Nephron (organoid): ENCODE measurements around the gene PPP2R2C.

ENCODE experiments used
- H3K27ac Mint-ChIP-seq, 3 experiments: 2 replicates each; pipeline ENCODE4 v1.8.0; 2020; ENCODE audit warnings: mixed read lengths in 3 of 3, mild to moderate bottlenecking in 2 of 3, moderate library complexity in 1 of 3
- H3K27me3 Mint-ChIP-seq: 2 replicates; pipeline ENCODE4 v1.8.0; 2021; ENCODE audit warnings: low read depth, mild to moderate bottlenecking, moderate library complexity, mixed read lengths
- H3K36me3 Mint-ChIP-seq: 2 replicates; pipeline ENCODE4 v1.8.0; 2020; ENCODE audit warnings: low read depth, mixed read lengths
- H3K4me1 Mint-ChIP-seq: 2 replicates; pipeline ENCODE4 v1.8.0; 2020; ENCODE audit warnings: mixed read lengths
- H3K4me3 Mint-ChIP-seq, 3 experiments: 2 replicates each; pipeline ENCODE4 v1.8.0; 2020; ENCODE audit warnings: mild to moderate bottlenecking in 3 of 3, mixed read lengths in 3 of 3, moderate library complexity in 2 of 3
- H3K9me3 Mint-ChIP-seq: 2 replicates; pipeline ENCODE4 v1.8.0; 2020; ENCODE audit warnings: mixed read lengths
- TF ChIP-seq, protein P1 (sequence below), 3 experiments: fragments of 200-600 bp; sonication (generic); IDR thresholded peaks; one replicate each; pipeline ENCODE4 v1.5.0; 2021; ENCODE audit warnings: antibody characterized with exemption in 3 of 3; ENCODE audit not compliant: unreplicated experiment in 3 of 3

PPP2R2C gene

DNA sequence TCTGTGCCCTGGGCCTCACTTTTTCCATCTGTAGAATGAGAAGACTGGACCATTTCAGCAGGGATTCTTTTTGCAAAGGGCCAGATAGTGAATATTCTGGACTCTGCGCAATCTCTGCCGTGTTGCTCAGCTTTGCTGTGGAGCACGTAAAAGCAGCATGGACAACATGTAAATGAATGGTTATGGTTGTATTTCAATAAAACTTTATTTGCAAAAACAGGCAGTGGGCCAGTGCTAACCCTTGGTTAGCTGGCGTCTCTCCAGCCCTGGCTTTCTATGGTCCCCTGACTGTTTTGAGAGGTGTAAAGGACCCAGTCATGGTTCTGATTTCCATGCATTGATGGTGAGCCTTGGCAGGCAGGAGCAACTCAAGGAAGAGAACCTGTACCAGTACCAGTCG lies 184.1 kb downstream of the PPP2R2C start:
- Mint-ChIP-seq H3K27me3 (no peaks in the 10 kb centered on the region), H3K4me3 (no peak overlapping the region), H3K36me3 (peaks cover 28% of the 10 kb centered on the region), H3K9me3 (no peaks in the 10 kb centered on the region), H3K27ac (no peak overlapping the region), H3K4me1 (no peaks in the 10 kb centered on the region)
- TF ChIP-seq, protein P1, sequence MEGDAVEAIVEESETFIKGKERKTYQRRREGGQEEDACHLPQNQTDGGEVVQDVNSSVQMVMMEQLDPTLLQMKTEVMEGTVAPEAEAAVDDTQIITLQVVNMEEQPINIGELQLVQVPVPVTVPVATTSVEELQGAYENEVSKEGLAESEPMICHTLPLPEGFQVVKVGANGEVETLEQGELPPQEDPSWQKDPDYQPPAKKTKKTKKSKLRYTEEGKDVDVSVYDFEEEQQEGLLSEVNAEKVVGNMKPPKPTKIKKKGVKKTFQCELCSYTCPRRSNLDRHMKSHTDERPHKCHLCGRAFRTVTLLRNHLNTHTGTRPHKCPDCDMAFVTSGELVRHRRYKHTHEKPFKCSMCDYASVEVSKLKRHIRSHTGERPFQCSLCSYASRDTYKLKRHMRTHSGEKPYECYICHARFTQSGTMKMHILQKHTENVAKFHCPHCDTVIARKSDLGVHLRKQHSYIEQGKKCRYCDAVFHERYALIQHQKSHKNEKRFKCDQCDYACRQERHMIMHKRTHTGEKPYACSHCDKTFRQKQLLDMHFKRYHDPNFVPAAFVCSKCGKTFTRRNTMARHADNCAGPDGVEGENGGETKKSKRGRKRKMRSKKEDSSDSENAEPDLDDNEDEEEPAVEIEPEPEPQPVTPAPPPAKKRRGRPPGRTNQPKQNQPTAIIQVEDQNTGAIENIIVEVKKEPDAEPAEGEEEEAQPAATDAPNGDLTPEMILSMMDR (IDR thresholded peaks at IDR 0.05; ENCODE audit: unreplicated experiment in 3 of 3), result no peak

DNA sequence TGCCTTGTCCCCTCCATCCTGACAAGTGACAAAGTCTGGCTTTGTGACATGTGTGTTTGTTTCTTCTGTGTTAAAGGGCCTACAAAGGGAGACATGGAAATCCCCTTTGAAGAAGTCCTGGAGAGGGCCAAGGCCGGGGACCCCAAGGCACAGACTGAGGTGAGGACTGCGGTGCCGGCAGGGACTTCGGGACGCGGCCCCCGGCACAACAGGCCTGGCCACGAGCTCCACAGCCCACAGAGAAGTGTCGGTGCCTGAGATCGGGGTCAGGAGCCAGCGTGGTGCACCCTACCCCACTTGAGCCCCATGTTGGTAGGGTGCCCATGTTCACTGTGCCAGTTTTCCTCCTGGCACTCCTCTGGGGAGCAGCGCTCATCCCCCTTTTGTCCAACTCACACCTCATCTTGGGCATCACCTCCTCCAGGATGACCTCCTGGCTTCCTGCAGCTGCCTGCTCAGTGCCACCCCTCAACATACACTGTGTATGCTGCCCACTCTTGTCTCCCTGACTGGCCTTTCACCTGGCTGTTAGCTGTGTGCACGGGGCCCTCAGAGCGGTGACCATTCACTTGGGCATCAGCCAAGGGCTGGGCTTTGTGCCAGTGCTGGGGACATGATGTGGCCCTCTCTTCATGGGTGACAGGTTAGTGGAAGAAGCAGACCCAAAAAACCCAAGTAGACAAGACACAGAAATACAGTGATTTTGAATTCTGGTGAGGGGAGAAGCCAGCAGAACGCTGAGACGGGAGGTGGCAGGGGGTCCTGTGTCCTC lies 185.2 kb downstream of the PPP2R2C start:
- Mint-ChIP-seq H3K9me3 (no peaks in the 10 kb centered on the region), H3K4me1 (peaks cover 8% of the 10 kb centered on the region), H3K27me3 (no peaks in the 10 kb centered on the region), H3K27ac (no peak overlapping the region), H3K36me3 (peaks cover 32% of the 10 kb centered on the region), H3K4me3 (no peak overlapping the region)
- TF ChIP-seq, protein P1 (IDR thresholded peaks at IDR 0.05; ENCODE audit: unreplicated experiment in 3 of 3), result no peak

DNA sequence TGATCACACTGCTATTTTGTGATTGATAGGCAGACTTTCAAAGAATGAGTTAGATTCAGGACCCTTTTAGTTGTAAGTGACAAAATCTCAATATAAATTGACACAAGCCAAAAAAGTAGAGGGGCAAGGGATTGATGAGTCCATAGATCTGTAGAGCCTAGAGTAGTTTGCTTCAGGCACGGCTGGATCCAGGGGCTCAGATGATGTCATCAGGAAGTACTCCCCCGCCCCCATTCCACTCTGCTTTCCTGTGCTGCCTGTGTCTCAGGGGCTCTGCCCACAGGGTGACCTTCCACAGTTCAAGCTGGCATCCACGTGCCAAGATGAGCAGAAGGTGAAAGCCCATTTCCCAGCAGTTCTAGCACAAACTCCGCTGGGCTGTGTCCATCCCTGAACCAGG lies 189.1 kb downstream of the PPP2R2C start:
- Mint-ChIP-seq H3K27ac (peak overlapping the region in 1 of 3 experiments; percentile 90), H3K27me3 (no peaks in the 10 kb centered on the region), H3K4me1 (peaks cover 32% of the 10 kb centered on the region), H3K4me3 (no peak overlapping the region), H3K36me3 (peaks cover 23% of the 10 kb centered on the region), H3K9me3 (no peaks in the 10 kb centered on the region)
- TF ChIP-seq, protein P1 (IDR thresholded peaks at IDR 0.05; ENCODE audit: unreplicated experiment in 3 of 3), result no peak

DNA sequence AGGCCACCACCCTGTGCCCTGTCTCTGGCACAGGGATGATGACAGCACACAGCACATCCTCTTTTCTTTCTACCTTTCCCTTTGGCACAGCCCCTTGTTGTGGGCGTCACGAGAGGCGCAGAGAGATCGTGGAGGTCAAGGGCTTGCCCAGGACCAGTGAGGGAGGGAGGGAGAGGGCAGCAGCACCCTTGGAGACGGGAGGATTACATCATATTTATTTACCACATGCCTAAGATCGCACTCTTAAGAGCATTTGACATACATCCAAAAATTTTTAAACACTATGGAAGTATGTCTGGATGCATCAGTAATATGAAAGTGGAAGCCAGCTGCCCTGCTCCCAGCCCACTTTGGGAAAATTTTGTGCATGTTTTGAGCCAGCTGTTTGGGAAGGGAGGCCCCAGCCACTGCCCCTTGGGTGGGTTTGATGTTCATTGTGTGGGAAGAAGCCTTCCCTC lies 190.1 kb downstream of the PPP2R2C start:
- TF ChIP-seq, protein P1 (IDR thresholded peaks at IDR 0.05; ENCODE audit: unreplicated experiment in 3 of 3), result no peak
- Mint-ChIP-seq H3K9me3 (no peaks in the 10 kb centered on the region), H3K27me3 (no peaks in the 10 kb centered on the region), H3K27ac (peak overlapping the region in 2 of 3 experiments; percentile 85 to 90), H3K4me1 (peaks cover 32% of the 10 kb centered on the region), H3K36me3 (peaks cover 15% of the 10 kb centered on the region), H3K4me3 (no peak overlapping the region)

DNA sequence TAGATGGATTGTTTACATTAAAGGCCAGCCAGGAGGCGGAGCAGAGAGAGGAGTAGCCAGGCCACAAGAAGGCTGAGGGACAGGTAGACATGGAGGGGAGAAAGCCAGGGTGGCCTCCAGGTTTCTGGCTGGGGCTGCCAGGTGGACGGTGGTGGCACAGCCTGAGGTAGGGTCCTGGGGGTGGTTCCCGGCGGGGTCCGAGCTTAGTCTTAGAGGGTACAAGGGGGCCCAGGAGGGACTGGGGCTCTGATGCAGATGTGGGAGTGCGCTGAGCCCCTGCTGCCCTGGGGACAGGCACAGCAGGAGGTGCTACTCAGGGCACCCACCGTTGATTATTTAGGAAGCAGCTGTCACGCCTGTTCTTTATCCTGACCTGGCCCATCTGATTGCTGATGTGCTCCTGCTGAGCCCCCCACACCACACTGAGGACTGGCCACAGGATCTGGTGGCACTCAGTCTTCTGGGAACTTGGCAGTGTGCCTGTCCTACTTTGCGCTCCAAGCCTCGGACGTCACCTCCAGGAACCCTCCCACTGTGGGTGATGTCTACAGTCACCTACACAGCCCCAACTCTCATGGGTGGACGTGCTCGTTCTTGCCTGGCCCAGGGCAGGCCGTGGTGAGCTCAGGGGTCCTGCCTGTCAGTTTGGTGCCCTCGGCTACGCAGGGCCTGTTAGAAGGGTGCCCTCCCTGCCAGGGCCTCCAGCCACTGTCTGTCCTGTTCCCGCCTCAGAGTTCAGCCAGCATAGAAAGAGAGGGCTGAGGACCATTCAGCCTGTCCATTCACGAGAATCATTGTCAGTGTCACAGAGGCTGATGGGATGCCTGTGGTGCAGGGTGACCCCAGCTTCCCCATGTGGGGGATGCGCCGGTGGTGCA lies 190.7 kb downstream of the PPP2R2C start:
- H3K36me3 Mint-ChIP-seq, result peaks cover 10% of the 10 kb centered on the region
- H3K27ac Mint-ChIP-seq, result peak overlapping the region in 2 of 3 experiments; percentile 85 to 90

More for the DNA sequence above, 190.7 kb downstream of the PPP2R2C start:
- no peaks in the 10 kb centered on the region for H3K9me3 Mint-ChIP-seq
- H3K27me3 Mint-ChIP-seq, result no peaks in the 10 kb centered on the region
- H3K4me1 Mint-ChIP-seq, result peaks cover 38% of the 10 kb centered on the region
- TF ChIP-seq, protein P1 (IDR thresholded peaks at IDR 0.05; ENCODE audit: unreplicated experiment in 3 of 3), result no peak
- H3K4me3 Mint-ChIP-seq, result no peak overlapping the region
